22Rv1 (cell line): ENCODE measurements around the gene ACACA.

ENCODE experiments used
- H3K27ac ChIP-seq: fragments of 450-650 bp; 2 replicates; pipeline ENCODE4 v1.5.1; 2017
- CTCF ChIP-seq: fragments of 450-650 bp; IDR thresholded peaks from 2 replicates; pipeline ENCODE4 v1.5.1; 2017; ENCODE audit warnings: mild to moderate bottlenecking
- ZFX ChIP-seq: fragments of 450-650 bp; IDR thresholded peaks from 2 replicates; pipeline ENCODE4 v1.6.1; 2017; ENCODE audit warnings: antibody characterized with exemption, borderline replicate concordance

The ACACA gene

GRCh38 chr17:37432671-37433070 is 26.0 kb upstream of the ACACA start:
- TF ChIP-seq ZFX, result no peak
- TF ChIP-seq CTCF, result no peak
- H3K27ac ChIP-seq, result no peak overlapping the region

- TF ChIP-seq ZFX, result no peak
- no peak for TF ChIP-seq CTCF
- H3K27ac ChIP-seq, result no peak overlapping the region
Observed at GRCh38 chr17:37430051-37430627, 23.5 kb upstream of the ACACA start.

GRCh38 chr17:37429453-37429852 is 22.8 kb upstream of the ACACA start:
- no peak overlapping the region for H3K27ac ChIP-seq
- no peak for TF ChIP-seq CTCF
- no peak for TF ChIP-seq ZFX

GRCh38 chr17:37429039-37429438 is 22.4 kb upstream of the ACACA start:
- no peak overlapping the region for H3K27ac ChIP-seq

GRCh38 chr17:37425268-37425667 is 18.6 kb upstream of the ACACA start:
- no peak for TF ChIP-seq CTCF
- TF ChIP-seq ZFX, result no peak
- no peak overlapping the region for H3K27ac ChIP-seq

More at GRCh38 chr17:37429039-37429438, 22.4 kb upstream of the ACACA start:
- TF ChIP-seq ZFX (no peak), CTCF (no peak)

GRCh38 chr17:37422971-37423625 is 16.5 kb upstream of the ACACA start:
- 0 out of 2 replicates have a peak overlapping the region, but pooled peaks have one; percentile 15 for H3K27ac ChIP-seq
- TF ChIP-seq ZFX (no peak), CTCF (no peak)

GRCh38 chr17:37417852-37418251 is 11.2 kb upstream of the ACACA start:
- H3K27ac ChIP-seq, result no peak overlapping the region

More at GRCh38 chr17:37417852-37418251, 11.2 kb upstream of the ACACA start:
- TF ChIP-seq CTCF (no peak), ZFX (no peak)
